GM12874 (cell line): Measurements from ENCODE around the gene GPR173.

Experiments used
- CTCF ChIP-seq: IDR thresholded peaks from 2 replicates; pipeline ENCODE4 v1.5.1; 2011; ENCODE audit warnings: low read depth, mild to moderate bottlenecking, control low read depth, low read length, moderate library complexity; ENCODE audit not compliant: insufficient read depth

GPR173 gene

GRCh38 chrX:53085661-53086229 lies 37.2 kb downstream of the GPR173 start:
- TF ChIP-seq CTCF, result no peak

- TF ChIP-seq CTCF, result no peak
These were observed 37.9 kb downstream of the GPR173 start for GRCh38 chrX:53086464-53086863.

- TF ChIP-seq CTCF, result no peak
These were observed 38.8 kb downstream of the GPR173 start for GRCh38 chrX:53087388-53087831.

- TF ChIP-seq CTCF, result no peak
These were observed 39.8 kb downstream of the GPR173 start for GRCh38 chrX:53088136-53088974.

GRCh38 chrX:53089224-53089842 lies 40.7 kb downstream of the GPR173 start:
- peak; percentile 57 for TF ChIP-seq CTCF

GRCh38 chrX:53089925-53090324 lies 41.3 kb downstream of the GPR173 start:
- no peak for TF ChIP-seq CTCF

GRCh38 chrX:53091354-53091753 lies 42.8 kb downstream of the GPR173 start:
- TF ChIP-seq CTCF, result no peak
